MM.1S (cell line): ENCODE results near the gene DYRK4.

Experiments used
- EZH2 ChIP-seq: fragments of 300-600 bp; sonication (generic); optimal IDR thresholded peaks from 2 replicates; pipeline ENCODE3; 2017; ENCODE audit warnings: low read depth, mild to moderate bottlenecking, antibody characterized with exemption, low read length, mixed read lengths
- TF ChIP-seq, protein P1 (sequence below): fragments of 300-600 bp; sonication (generic); IDR thresholded peaks from 2 replicates; pipeline ENCODE4 v1.5.1; 2016; ENCODE audit warnings: antibody characterized with exemption, low read length, mixed read lengths

DNA sequence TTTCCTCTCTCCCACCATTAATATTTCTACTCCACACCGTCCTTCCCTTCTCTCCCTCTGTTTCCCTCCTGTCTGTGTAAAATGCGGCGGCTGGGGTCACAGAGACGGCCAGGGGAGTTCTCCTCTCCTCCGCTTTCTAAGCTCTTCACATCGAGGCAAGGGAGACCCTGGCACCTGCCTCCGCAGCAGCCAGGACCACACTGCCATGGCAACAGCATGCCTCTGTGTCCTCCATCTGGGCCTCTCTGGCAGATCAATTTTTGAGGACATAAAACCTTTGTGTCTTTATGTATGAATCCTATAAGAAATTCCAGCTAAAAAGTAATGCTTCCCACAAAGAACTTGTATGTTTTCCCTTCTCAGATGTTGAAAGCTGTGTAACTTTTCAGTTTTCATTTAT, 41.4 kb downstream of the DYRK4 start:
- TF ChIP-seq, protein P1, sequence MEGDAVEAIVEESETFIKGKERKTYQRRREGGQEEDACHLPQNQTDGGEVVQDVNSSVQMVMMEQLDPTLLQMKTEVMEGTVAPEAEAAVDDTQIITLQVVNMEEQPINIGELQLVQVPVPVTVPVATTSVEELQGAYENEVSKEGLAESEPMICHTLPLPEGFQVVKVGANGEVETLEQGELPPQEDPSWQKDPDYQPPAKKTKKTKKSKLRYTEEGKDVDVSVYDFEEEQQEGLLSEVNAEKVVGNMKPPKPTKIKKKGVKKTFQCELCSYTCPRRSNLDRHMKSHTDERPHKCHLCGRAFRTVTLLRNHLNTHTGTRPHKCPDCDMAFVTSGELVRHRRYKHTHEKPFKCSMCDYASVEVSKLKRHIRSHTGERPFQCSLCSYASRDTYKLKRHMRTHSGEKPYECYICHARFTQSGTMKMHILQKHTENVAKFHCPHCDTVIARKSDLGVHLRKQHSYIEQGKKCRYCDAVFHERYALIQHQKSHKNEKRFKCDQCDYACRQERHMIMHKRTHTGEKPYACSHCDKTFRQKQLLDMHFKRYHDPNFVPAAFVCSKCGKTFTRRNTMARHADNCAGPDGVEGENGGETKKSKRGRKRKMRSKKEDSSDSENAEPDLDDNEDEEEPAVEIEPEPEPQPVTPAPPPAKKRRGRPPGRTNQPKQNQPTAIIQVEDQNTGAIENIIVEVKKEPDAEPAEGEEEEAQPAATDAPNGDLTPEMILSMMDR: no peak
- TF ChIP-seq EZH2: no peak
